GM12801 (cell line): Measurements from ENCODE around the gene TRPM5.

Experiments
- CTCF ChIP-seq: IDR thresholded peaks from one replicate; pipeline ENCODE4 v1.5.1; 2011; ENCODE audit warnings: control low read depth; ENCODE audit not compliant: insufficient read length; ENCODE audit errors: extremely low read depth

TRPM5 gene

DNA sequence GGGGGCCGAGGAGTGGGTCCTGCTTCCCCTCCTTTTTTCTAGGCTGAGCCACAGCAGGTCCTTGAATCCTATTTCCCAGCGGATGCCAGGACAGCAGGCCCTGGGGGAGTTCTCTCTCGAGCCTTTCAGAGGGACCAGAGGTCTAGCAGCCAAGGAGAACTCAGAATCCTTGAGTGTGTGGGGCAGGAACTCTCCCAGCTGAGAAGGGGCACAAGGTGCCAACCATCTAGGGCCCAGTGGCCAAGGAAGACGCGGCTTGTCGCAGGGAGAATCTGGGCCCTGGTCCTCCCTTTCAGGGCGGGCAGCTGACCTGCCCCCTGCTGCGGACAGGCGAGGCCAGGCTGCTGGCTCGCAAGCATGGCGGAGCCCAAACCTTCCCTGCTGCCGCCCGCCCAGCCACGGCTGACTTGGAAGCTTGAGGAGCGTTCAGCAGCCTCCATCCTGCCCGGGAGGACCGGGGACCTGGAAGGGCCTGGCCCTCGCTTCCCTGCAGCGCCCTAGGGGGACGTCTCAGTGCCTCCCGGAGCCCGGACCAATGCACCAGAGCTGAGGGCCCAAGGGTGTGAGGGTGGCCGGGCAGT lies 44.7 kb downstream of the TRPM5 start:
- no peak for TF ChIP-seq CTCF

- no peak for TF ChIP-seq CTCF
Measured at GRCh38 chr11:2398664-2399355, 45.5 kb downstream of the TRPM5 start.

- TF ChIP-seq CTCF: no peak
Measured at GRCh38 chr11:2397005-2397404, 47.3 kb downstream of the TRPM5 start.

GRCh38 chr11:2396471-2396870 lies 47.8 kb downstream of the TRPM5 start:
- no peak for TF ChIP-seq CTCF

- no peak for TF ChIP-seq CTCF
Measured at GRCh38 chr11:2395856-2396255, 48.5 kb downstream of the TRPM5 start.

GRCh38 chr11:2395211-2395730 lies 49.0 kb downstream of the TRPM5 start:
- no peak for TF ChIP-seq CTCF

- no peak for TF ChIP-seq CTCF
Measured at GRCh38 chr11:2394818-2395105, 49.6 kb downstream of the TRPM5 start.
